SK-N-SH treated with all-trans-retinoic acid at 6 μM for 48 hours (cell line): ENCODE data around the gene CHST11.

Experiments used
- ATAC-seq: fragments of 200-7000 bp; cut with Tn5 transposase; 3 replicates; pipeline ENCODE4 v1.9.1; 2020; ENCODE audit warnings: mild to moderate bottlenecking, moderate library complexity
- BACH2 ChIP-seq: fragments of 250-450 bp; sonication (Bioruptor Pico); IDR thresholded peaks from 2 replicates; pipeline ENCODE4 v1.9.0; 2021; ENCODE audit warnings: mild to moderate bottlenecking, borderline replicate concordance
- CSDC2 ChIP-seq: fragments of 250-450 bp; sonication (Bioruptor Pico); IDR thresholded peaks from 2 replicates; pipeline ENCODE4 v1.5.0; 2020; ENCODE audit warnings: mild to moderate bottlenecking, moderate library complexity
- ESRRG ChIP-seq: fragments of 250-450 bp; sonication (Bioruptor Pico); IDR thresholded peaks from 2 replicates; pipeline ENCODE4 v1.6.1; 2021; ENCODE audit warnings: mild to moderate bottlenecking
- GLIS3 ChIP-seq: fragments of 250-450 bp; sonication (Bioruptor Pico); IDR thresholded peaks from 2 replicates; pipeline ENCODE4 v1.5.0; 2020; ENCODE audit warnings: mild to moderate bottlenecking, moderate library complexity
- ISL1 ChIP-seq: fragments of 250-450 bp; sonication (Bioruptor Pico); IDR thresholded peaks from 2 replicates; pipeline ENCODE4 v2.1.2; 2022; ENCODE audit warnings: mild to moderate bottlenecking, moderate library complexity
- OSR1 ChIP-seq: fragments of 250-450 bp; sonication (Bioruptor Pico); IDR thresholded peaks from 2 replicates; pipeline ENCODE4 v1.8.0; 2022; ENCODE audit warnings: moderate library complexity, mild to moderate bottlenecking, inconsistent platforms
- POU6F1 ChIP-seq: fragments of 250-450 bp; sonication (Bioruptor Pico); IDR thresholded peaks from 2 replicates; pipeline ENCODE4 v1.8.0; 2021; ENCODE audit warnings: low read depth, mild to moderate bottlenecking, moderate library complexity, borderline replicate concordance
- PPARA ChIP-seq: fragments of 250-450 bp; sonication (Bioruptor Pico); IDR thresholded peaks from 2 replicates; pipeline ENCODE4 v1.5.0; 2020; ENCODE audit warnings: mild to moderate bottlenecking, borderline replicate concordance
- SNAI2 ChIP-seq: fragments of 250-450 bp; sonication (Bioruptor Pico); IDR thresholded peaks from 2 replicates; pipeline ENCODE4 v1.5.0; 2020; ENCODE audit warnings: mild to moderate bottlenecking, moderate library complexity
- TCF4 ChIP-seq: fragments of 250-450 bp; sonication (Bioruptor Pico); IDR thresholded peaks from 2 replicates; pipeline ENCODE4 v1.8.0; 2021; ENCODE audit warnings: mild to moderate bottlenecking, moderate library complexity, borderline replicate concordance
- TSHZ2 ChIP-seq: fragments of 250-450 bp; sonication (Bioruptor Pico); IDR thresholded peaks from 2 replicates; pipeline ENCODE4 v1.5.0; 2020; ENCODE audit warnings: mild to moderate bottlenecking, moderate library complexity
- ZC3H10 ChIP-seq: fragments of 250-450 bp; sonication (Bioruptor Pico); IDR thresholded peaks from 2 replicates; pipeline ENCODE4 v1.5.1; 2021; ENCODE audit warnings: mild to moderate bottlenecking, moderate library complexity
- ZFP3 ChIP-seq: fragments of 250-450 bp; sonication (Bioruptor Pico); IDR thresholded peaks from 2 replicates; pipeline ENCODE4 v1.5.0; 2020; ENCODE audit warnings: mild to moderate bottlenecking, moderate library complexity
- ZFP30 ChIP-seq: fragments of 450-650 bp; formaldehyde crosslinking; IDR thresholded peaks from 2 replicates; pipeline ENCODE4 v1.5.0; 2022; ENCODE audit warnings: mild to moderate bottlenecking, moderate library complexity
- ZNF565 ChIP-seq: fragments of 450-650 bp; formaldehyde crosslinking; conservative IDR thresholded peaks from 2 replicates; pipeline ENCODE4 v1.5.0; 2020; ENCODE audit warnings: low read depth, mild to moderate bottlenecking, moderate library complexity
- ZNF70 ChIP-seq: fragments of 450-650 bp; formaldehyde crosslinking; IDR thresholded peaks from 2 replicates; pipeline ENCODE4 v1.5.0; 2020; ENCODE audit warnings: mild to moderate bottlenecking, moderate library complexity
- TF ChIP-seq, protein P1 (sequence below): fragments of 250-450 bp; sonication (Bioruptor Pico); IDR thresholded peaks from 2 replicates; pipeline ENCODE4 v1.8.0; 2020; ENCODE audit warnings: mild to moderate bottlenecking, moderate library complexity, borderline replicate concordance
- TF ChIP-seq, protein P2 (sequence below): fragments of 250-450 bp; sonication (Bioruptor Pico); IDR thresholded peaks from 2 replicates; pipeline ENCODE4 v1.5.1; 2020; ENCODE audit warnings: low read depth, mild to moderate bottlenecking, moderate library complexity

Gene CHST11

DNA sequence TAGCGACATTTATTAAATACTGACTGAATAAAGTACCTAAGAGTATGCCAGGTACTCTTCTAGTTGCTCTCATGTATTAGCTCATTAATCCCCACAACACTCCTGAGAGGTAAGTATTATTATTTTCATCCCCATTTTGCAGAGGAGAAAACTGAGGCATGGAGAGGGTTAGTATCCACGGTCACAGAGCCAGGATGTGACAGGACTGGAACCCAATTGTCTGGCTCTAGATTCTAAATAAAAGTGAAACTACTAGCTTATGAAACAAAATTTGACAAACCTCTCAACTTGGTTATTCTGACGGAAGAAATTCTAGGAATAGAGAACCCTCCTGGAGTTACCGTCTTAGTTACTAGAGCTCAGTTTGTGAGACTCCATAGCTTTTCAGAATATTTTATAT, 112.2 kb downstream of the CHST11 start:
- TF ChIP-seq GLIS3 (CRISPR knock-in tag) = no peak
- TF ChIP-seq SNAI2 (CRISPR knock-in tag) = no peak
- no peak for TF ChIP-seq ZC3H10 (CRISPR knock-in tag)
- no peak for TF ChIP-seq PPARA (CRISPR knock-in tag)
- TF ChIP-seq ZNF70 (CRISPR knock-in tag) = no peak
- TF ChIP-seq ESRRG (CRISPR knock-in tag) = no peak
- TF ChIP-seq OSR1 (CRISPR knock-in tag) = no peak
- ATAC-seq = no peak

DNA sequence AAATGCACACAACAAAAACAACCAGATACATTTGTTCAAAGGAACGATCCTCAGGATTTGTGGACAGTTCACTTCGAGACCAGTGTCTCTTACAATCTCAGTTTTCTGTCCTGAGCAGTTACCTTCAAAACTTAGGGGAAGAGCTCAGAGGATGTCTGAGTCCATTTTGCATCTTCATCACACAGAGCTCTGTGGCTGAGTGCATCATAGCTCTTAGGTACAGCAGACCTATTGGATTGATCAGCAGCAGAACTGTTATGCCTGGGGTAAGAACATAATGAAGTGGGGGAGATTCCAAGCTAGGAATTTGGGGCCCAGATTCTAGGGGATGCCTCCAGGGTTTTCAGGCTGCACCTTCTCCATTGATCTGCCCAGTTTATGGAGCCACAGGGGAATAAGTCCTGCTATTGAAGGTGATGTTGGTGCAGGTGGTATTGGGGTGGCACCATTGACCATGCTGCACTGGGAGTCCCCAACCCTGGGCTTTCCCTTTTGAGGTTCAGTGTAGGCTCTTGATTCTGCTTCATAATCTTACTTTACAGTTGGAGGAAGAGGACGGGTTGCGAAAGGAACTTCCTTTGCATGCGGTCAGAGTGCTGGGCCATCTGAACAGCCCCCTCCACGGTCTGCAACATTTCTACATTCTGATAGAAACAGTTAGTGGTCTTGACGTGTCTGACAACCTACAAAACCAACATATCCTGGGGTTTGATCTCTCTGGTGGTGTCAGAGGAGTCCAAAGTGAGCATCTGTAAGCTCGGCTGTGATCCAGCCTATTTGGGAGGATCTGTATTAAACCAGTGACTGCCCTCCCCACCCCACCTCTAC, 112.8 kb downstream of the CHST11 start:
- ATAC-seq = no peak
- TF ChIP-seq ISL1 (CRISPR knock-in tag) (no peak), ZNF70 (CRISPR knock-in tag) (no peak), TSHZ2 (CRISPR knock-in tag) (no peak), SNAI2 (CRISPR knock-in tag) (no peak), ZFP3 (CRISPR knock-in tag) (no peak), OSR1 (CRISPR knock-in tag) (no peak)
- TF ChIP-seq, protein P1, sequence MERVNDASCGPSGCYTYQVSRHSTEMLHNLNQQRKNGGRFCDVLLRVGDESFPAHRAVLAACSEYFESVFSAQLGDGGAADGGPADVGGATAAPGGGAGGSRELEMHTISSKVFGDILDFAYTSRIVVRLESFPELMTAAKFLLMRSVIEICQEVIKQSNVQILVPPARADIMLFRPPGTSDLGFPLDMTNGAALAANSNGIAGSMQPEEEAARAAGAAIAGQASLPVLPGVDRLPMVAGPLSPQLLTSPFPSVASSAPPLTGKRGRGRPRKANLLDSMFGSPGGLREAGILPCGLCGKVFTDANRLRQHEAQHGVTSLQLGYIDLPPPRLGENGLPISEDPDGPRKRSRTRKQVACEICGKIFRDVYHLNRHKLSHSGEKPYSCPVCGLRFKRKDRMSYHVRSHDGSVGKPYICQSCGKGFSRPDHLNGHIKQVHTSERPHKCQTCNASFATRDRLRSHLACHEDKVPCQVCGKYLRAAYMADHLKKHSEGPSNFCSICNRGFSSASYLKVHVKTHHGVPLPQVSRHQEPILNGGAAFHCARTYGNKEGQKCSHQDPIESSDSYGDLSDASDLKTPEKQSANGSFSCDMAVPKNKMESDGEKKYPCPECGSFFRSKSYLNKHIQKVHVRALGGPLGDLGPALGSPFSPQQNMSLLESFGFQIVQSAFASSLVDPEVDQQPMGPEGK (CRISPR knock-in tag) = no peak

DNA sequence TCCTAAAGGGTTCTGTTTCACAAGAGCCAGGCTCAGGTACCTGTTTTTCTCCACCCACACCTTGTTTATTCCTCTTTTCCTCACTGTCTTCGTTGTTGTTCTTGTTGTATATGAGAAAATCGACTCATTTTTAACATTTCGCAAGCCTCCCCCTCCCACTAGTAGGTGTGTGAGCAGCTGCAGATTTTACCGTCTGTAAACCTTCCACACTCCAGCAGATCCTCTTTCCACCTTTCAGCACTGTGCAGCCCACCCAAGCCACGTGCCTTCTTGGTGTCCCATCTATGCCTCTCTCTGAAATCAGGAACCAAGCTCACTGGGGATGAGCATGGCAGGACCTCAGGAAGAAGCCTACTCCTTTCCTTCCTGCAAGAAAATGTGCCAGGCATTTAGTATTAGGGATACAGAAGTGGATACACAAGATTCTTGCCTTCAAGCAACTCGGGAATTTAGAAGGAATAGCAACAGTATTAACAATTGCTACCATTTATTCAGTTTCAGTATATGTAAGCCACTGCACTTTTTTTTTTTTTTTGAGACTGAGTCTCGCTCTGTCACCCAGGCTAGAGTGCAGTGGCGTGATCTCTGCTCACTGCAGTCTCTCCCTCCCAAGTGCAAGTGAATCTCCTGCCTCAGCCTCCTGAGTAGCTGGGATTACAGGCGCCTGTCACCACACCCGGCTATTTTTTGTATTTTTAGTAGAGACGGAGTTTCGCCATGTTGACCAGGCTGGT, 113.6 kb downstream of the CHST11 start:
- ATAC-seq = no peak
- no peak for TF ChIP-seq BACH2 (CRISPR knock-in tag)
- no peak for TF ChIP-seq ZNF565 (CRISPR knock-in tag)
- no peak for TF ChIP-seq ZNF70 (CRISPR knock-in tag)
- TF ChIP-seq OSR1 (CRISPR knock-in tag) = no peak
- TF ChIP-seq, protein P2, sequence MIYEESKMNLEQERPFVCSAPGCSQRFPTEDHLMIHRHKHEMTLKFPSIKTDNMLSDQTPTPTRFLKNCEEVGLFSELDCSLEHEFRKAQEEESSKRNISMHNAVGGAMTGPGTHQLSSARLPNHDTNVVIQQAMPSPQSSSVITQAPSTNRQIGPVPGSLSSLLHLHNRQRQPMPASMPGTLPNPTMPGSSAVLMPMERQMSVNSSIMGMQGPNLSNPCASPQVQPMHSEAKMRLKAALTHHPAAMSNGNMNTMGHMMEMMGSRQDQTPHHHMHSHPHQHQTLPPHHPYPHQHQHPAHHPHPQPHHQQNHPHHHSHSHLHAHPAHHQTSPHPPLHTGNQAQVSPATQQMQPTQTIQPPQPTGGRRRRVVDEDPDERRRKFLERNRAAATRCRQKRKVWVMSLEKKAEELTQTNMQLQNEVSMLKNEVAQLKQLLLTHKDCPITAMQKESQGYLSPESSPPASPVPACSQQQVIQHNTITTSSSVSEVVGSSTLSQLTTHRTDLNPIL (CRISPR knock-in tag) = no peak
- TF ChIP-seq POU6F1 = no peak
- TF ChIP-seq CSDC2 (CRISPR knock-in tag) = no peak
- no peak for TF ChIP-seq ZFP30 (CRISPR knock-in tag)
- TF ChIP-seq SNAI2 (CRISPR knock-in tag) = no peak
- TF ChIP-seq TCF4 (CRISPR knock-in tag) = no peak
- TF ChIP-seq, protein P1 (CRISPR knock-in tag) = no peak
- TF ChIP-seq, all 23 proteins: peak for 0
